Eye (tissue), 1 donor: ENCODE data around the gene MRFAP1L1.
"Not testable (repeated sequence)": the region's sequence is repeated elsewhere in the genome, so short reads cannot be mapped to it uniquely, and the experiment has no call there.

Source experiments
- DNase-seq: peaks from one replicate; pipeline ENCODE4 v3.0.0-alpha.2; 2015

Gene MRFAP1L1

DNA sequence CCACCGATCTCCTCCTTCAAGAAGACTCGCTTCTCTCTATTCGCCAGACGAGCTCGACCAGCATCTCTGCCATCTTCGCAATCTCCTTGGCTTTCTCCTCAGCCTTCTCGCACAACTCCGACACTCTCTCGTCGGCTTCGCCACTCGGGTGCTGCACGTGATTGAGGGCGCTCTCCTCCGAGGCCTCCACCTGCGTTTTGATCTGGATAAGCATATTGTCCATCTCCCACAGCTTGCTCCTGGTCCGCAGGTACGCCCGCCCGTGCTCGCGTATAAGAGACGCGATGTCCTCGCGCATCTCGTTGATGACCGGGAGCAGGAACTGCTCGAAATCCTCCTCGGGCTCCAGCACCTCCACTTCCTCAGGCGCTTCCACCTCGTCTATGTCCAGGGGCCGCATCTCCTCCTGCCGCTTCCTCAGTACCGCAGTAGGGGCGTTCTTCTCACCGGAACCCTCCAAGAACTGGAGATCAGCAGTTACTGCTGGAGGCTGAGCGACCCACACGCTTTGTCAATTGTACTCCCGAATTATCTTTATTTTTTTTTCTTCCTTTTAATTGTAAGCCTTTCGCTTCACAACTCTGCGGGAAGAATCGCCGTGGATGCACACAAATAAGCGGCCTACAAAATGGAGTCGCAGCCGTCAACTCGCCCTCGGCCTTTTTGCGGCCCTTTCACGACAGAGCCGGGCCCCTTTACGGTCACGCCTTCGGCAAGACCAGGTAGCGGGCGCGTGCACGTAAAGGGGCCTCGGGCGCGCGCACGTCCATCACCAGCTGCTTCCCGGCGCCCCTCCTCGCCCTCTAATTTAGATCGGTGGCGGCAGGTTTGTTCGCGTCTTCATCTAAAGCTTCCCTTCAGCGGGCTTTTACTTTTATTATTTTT is at the start of gene MRFAP1L1:
Gene MRFAP1L1, minus strand, starts transcription at position 636 of the 885 bp plus-strand sequence. Its CDS starts 236 bp downstream, at position 400.
- peak; percentile 99 for DNase-seq

DNA sequence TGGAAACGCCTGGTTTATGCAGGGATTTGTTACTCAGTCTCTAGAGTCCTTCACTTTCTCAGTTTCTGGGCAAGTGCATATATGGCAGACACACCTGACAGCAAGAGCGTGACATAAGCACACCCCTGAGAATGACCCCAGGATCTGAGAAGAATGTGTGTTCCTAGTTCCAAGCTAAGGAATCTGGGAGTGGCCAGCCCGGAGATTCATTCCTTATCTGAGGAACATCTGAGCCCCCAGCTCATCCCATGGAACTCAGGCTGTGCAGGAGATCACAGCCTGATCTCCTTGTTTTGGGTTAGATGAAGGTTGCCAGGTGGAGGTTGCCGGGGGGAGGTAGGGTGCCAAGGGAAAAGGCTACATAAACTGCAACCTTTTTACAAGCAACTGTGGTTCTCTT is 49.1 kb upstream of the MRFAP1L1 start:
- no peak for DNase-seq

DNA sequence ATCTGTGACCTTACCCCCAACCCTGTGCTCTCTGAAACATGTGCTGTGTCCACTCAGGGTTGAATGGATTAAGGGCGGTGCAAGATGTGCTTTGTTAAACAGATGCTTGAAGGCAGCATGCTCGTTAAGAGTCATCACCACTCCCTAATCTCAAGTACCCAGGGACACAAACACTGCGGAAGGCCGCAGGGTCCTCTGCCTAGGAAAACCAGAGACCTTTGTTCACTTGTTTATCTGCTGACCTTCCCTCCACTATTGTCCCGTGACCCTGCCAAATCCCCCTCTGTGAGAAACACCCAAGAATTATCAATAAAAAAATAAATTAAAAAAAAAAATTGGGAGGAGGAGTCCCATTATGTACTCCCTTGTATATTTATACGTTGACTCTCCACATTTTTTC is 46.7 kb upstream of the MRFAP1L1 start:
- not testable (repeated sequence) for DNase-seq

DNA sequence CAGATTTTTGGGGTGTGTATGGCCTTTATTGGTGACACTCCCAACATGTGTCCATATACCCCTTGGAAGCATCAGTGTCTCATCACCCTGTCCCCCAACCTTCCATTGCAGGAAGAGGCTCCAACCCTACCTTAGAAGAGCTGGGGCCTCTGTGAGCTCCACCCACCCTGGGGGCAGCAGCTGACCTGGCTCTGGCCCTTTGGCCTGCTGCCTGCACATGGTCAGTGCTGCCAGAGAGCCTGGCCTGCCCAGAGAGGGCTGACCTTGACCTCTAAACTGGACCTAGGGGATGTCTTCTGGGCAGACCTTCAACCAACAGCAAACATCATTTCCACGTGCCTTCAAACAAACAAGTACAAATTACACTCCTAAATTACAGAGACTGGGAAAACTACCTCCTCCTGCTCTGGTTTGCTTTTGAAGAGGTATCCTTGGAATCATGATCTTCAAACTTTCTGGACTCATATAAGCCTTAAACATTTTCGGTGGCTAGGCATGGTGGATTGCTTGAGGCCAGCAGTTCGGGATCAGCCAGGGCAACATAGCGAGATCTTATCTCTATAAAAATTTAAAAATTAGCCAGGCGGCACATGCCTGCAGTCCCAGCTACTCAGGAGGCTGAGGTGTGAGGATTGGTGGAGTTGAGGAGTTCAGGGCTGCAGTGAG is 45.6 kb upstream of the MRFAP1L1 start:
- DNase-seq: no peak

DNA sequence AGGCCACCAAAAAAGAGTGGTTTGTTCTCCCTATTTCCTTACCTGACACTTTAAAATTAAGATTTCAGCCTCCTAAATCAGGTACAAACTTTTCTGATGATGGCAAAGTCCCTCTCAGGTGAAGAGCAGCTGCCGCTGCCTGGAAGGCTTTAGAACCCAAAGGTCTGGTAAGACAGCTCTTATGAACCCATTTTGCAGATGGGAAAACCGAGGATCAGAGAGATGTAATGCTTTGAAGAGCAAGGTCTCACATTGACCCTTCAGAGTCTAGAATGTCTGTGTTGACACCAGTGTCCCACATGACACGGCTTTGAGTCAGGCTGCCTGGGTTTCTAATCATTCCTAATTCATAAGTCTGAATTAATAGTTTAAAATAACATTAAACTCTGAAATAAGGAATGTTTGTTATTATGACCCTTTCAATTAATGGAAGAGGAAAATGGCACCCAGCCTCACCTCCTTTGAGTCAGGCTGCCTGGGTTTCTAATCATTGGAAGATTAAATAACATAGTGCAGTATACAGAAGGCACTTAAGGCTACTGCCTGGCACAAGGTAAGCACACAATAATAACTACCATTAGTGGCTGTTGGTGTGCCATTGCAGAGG is 44.9 kb upstream of the MRFAP1L1 start:
- no peak for DNase-seq

DNA sequence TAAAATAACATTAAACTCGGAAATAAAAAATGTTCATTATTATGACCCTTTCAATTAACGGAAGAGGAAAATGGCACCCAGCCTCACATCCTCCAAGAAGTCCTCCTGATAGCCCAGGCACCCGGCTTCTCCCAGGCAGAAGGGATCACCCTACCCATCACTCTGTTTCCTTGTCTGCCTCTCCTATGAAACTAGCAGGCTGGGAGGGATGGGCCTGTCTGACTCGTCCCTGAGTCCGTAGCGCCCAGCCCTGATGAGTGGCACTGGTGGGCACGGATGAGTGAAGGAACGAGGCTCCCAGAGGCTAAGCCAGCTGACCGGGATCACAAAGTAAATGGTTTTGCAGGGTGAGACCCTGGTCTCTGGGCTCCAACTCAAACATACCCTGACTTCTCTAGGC is 44.2 kb upstream of the MRFAP1L1 start:
- DNase-seq: no peak

DNA sequence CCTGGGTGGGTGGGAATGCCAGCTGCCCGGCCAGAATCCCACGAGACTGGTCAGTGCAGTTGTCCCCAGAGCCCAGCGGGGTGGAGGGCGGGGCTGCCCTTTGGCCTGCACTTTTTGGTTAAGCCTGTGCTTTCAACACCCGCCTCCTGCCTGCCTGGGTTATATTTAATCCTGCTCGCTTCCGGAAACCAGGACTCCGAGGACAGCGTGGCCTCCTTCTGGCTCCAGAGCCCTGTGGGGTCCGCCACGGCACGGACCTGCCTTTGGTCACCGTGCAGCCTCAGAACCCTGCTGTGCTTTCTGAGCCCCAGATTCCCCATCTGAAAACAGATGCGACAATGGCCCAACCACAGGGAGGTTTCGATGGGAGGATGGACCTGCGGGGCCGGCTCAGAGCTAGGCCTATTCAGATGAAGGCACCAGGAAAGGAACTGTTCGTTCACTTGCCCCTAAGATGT is 43.5 kb upstream of the MRFAP1L1 start:
- no peak for DNase-seq

DNA sequence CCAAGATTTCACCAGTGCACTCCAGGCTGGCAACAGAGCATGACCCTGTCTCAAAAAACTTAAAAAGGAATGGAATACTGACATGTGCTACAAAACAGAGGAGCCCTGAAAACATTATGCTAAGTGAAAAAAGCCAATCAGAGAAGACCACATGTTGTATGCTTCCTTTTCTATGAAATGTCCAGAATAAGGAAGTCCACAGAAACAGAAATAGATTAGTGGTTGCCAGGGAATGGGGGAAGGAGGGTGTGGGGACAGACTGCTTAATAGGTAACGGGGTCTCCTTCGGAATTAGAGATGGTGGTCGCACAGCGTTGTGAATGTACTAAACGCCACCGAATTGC is 42.8 kb upstream of the MRFAP1L1 start:
- DNase-seq: no peak

DNA sequence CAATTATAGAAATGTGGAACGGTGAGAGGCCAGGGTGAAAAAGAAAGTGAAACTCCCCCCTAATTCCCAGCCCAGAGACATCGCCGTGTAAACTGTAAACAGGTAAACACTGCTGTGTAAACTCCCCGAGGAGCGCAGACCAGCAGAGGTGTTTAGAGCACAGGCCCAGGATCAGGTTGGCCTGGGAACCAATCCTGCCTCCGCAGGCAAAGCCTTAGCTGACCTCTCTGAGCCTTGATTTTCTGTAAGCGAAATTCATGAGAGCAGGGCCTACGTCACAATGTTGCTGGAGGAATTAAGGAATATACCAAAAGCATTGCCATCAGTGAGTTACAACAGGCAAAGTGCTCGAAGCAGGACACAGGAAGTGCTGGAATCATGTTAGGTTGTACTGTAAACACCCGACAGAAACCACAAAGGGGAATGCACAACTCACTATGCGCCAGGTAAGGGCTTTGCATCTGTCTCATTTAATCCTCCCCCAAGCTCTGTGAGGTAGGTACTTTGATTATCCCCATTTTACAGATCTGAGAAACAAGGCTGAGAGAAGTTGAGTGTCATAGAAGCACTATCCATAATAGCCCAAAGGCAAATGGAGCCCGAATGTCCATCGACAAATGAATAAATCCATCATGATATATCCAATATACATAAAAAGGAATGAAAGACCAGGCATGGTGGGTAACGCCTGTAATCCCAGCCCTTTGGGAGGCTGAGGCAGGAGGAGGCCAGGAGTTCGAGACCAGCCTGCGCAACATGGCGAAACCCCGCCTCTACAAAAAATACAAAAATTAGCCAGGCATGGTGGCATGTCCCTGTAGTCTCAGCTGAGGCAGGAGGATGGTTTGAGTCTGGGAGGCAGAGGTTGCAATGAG is 42.2 kb upstream of the MRFAP1L1 start:
- DNase-seq: no peak

DNA sequence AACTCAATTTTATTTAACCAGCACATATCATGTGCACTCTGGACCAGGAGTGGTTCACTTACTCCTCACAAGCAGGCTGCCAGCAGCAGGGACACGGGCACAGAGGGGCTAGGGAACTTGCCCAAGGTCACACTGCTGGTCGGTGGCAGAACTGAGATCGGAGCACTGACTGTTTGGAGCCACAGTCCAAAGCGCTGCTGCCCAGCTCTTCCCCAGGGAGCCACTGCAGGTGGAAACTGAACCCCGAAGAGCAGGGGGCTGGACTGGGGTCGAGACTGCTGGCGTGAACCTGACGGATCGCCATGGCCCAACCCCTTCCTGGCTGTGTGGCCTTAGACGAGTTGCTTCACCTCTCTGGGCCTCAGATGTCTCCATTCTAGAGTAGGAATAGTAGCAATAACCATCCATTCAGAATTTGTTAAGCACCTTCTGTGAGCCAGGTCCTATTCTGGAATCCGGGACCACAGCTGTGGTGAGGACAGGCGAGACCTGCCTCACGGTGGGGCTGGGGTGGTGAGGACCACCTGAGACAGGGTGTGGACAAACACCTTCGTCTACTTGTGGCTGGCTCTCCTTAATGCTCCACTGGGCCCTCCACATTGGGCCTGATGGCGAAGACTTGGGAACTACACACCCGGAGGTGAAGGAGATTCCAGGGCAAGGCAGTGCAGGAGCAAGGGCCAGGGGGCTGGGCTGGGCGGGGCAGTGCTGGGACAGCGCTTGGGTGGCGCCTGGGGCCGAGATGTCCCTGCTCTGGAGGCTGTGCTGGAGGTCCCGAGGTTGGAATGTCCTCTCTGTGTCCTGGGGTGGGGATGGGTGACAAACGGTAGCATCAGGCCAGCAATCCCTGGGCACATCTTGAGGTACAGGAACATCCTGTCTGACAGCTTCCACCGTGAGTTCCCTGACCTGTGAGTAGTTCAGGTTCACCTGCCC is 40.9 kb upstream of the MRFAP1L1 start:
- no peak for DNase-seq

DNA sequence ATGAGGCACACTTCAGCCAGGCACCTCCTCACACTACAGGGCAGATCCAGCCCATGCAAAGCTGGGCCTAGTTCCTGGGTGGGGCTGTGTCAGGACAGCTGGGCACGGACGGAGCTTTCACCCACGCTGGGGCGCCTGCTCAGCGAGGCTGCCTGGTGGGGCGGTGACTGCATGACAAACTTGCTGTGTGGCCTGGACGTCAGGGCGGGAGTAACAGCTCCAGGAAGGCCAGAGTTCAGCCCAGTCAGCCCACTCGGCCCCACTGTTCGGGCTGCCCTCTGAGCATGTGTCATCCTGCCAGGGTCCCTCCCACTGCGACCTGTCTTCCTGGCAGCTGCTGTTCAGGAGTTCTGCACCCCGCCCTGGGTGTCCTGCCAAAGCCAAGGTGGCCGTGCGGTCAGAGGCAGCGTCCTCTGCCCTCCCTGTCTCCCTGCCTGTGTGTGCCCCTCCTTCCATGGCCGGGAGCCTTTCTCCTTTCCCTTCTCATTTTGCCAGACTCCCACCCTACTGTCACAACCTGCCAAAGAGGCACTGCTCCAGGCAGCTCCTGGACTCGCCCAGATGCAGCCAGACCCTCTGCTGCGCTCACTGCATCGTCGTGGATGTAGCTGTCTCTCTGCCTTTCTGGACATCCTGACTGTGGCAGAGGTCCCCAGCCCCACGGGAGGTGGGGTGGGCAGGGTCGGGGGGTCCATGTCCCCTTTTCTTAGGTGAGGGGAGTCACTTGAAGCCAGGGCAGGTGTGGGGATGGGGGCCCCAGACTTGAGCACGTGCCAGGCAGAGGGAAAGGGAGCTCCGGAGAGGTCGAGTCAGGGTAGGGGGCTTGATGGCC is 39.9 kb upstream of the MRFAP1L1 start:
- no peak for DNase-seq

DNA sequence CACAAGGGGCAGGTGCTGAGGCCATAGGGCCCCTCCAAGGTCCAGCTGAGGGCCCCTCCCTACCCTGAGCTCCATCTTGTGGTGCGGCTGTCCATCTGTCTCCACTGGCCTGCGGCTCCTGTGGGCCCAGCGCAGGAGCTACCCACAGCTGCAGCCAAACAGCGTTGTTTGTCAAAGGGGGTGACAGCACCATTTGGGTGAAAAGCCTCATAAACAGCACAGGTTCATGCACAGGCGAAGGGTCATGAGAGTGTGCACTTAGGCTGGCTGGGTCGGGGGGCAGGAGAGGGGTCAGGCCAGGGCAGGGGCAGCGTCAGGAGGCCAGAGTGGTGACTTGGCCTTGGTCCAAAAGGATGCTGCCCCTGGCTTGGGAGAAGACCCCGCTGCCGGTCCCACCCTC is 38.6 kb upstream of the MRFAP1L1 start:
- DNase-seq: no peak

DNA sequence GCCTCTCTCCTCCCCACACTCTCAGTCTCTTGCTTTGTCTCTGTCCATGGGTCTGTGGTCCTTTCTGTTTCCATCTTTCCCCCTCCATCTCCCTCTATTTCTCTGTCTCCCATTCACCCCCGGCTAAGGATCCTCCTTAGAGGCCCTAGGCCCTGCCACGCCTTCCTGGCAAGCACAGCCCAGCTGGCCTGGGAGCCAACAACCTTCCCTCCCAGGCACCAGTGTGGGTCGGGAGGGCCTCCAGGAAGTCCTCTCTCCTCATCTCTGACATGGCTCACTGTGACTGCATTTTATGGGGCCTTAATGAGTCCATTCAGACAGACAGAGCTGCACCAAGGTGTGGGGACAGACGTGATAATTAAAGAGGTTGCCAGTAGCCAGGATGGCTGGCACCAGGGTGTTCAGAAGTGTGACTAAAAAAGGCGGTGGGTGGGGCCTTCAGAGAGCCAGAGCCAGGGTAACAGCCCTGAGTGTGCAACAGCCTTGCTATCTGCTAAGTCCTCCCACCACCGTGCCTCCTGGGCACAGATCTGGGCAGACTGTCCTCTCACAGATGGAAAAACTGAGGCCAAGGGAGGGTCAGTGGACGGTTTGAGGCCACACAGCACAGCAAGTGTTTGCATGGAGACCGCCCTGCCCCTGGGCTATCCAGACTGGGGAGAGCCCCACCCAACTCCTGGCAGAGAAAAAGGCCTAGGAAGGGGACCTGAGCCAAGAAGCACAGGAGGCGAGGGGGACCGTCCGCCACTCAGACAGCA is 37.8 kb upstream of the MRFAP1L1 start:
- no peak for DNase-seq

DNA sequence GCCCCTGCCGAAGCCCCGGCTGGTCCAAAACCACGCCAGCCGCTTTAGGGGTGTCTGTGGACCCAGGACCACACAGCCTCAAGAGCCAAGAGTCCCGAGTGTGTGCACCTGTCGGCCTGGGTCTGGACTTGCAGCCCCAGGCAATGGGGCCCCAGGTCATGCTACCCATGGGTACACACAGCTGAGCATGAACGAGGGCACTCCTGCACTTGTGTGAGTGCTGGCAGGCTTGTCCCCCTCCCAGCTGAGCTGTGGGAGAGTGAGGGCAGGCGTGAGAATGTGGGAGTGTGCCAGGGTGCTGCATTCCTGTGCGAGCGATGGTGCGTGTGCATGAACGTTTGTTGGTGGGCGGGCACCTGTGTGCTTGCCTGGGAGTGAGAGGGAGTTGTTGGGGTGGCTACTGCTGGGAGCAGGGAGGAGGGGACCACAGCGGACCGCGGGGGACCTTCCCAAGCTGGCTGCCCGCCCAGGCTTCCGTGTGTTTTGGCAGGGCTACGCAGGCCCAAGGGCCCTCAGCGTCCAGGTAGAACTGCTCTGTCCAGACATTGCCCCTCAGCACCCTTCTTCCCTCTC is 37.1 kb upstream of the MRFAP1L1 start:
- no peak for DNase-seq

DNA sequence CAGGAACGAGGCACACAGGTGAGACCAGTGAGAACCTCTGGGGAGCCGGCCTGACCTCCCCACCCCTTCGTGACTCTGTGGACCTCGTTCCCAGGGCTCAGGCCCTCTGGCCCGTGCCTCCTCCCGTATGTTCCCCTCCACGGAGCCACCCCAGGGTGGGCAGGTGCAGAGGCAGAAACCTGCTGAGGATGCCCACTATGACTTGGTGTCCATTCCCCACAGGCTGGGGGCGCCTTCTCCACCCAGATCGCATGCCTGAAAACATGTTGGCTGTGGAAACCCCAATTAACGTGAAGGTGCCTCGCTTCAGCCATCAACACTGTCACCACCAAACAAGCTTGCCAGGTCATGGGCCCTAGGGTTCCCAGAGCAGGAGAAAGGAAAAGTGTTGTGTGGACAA is 33.3 kb upstream of the MRFAP1L1 start:
- DNase-seq: no peak

DNA sequence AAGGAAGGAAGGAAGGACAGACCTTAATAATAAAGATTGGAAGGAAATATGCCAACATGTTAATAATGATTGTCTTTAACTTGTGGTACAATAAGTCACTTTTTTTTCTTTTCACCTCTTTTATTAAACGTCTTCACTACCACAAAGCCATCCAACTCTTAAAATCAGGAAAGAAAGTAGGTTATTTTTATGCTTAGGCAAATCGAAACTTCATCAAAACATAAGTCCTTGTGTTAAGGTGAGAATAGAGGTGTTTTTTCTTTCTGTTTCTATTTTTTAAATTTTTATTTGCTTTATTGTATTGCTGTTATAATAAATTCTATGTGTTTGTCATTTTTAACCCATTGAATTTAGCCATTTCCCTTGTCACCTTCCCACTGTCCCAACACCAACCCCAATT is 32.8 kb upstream of the MRFAP1L1 start:
- no peak for DNase-seq

DNA sequence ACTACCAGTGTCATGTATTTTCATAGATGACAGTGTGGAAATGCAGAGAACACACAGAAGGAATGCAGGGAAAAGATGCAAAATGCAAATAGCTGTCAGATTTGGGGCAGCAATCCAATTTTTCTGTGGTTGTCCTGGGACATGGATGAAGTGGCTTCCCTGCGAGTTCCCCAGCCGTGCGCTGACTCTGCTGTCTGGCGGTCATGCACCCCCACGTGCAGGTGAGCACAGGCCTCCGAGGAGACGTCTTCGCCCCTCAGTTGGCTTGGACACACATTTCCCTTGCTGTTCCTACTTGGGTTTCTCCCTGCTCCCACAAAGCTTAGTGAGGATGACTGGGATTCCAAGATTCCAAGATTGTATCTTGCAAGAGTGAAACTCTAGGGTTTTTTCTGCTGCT is 30.7 kb upstream of the MRFAP1L1 start:
- no peak for DNase-seq

DNA sequence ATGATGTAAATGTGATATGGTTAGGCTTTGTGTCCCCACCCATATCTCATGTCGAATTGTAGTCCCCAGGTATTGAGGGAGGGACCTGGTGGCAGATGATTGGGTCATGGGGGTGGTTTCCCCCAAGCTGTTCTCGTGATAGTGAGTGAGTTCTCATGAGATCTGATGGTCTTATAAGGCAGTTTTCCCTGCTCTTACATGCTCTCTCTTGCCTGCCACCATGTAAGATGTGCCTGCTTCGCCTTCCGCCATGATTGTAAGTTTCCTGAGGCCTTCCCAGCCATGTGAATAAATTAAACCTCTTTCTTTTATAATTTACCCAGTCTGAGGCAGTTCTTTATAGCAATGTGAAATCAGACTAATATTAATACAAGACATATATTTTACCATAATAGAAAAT is 30.3 kb upstream of the MRFAP1L1 start:
- no peak for DNase-seq

DNA sequence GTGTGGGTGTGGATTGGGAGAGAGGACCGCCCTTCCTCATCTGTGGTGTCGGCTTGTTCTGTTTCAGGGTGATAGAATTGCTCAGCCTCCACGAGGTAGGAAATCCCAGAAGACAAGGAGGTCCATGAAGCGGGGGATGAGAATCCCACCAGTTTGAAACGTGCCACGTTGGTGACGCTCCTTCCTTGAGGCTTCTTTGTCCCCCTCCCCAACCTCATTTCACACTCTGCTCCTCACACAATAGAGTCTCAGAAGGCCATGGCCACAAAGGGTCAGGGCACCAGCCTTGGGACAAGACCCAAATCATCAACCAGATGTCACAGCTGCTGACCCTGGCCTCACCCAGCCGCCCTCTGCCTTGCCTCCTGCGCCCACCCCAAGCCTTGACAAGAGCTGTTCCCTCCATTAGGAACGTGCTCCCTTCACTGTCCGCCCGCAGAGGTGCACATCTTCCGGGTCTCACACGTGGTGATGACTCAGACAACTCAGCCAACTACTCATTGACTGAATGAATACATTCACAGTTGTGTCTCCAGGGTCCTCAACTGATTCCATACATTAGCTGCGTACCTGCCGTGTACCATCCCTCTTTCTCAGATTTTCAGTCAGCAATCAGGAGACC is 24.6 kb upstream of the MRFAP1L1 start:
- no peak for DNase-seq
